A172 (cell line): ENCODE data around the gene ZNF485. TPM values are rescaled to one million over a fixed set of nuclear protein-coding genes. Genes with fewer than 3 reads are reported as not detected.

ENCODE experiments used
- total RNA-seq: library from RNA; depleted of rRNA; stranded (reverse); fragments of >200 nt; shearing (Covaris generic); gene quantifications from 2 replicates; pipeline ENCODE4 v1.2.3, GENCODE V29; 2014; rRNA removed

The ZNF485 gene
- total RNA-seq, 1 experiment from 2014 or later: 0.41 TPM

Other genes starting within 250 kb of the ZNF485 start
- not detected in 2 replicates for gene FXYD4, start 234.8 kb upstream of the ZNF485 start, total RNA-seq
- 328 and 348 TPM in 2 replicates for gene HNRNPF, start 197.3 kb upstream of the ZNF485 start, total RNA-seq
- 6.6 TPM in 2 replicates for gene ZNF487, start 169.3 kb upstream of the ZNF485 start, total RNA-seq
- gene ZNF239, start 31.8 kb upstream of the ZNF485 start, total RNA-seq: 3.5 and 5.4 TPM in 2 replicates
- gene ZNF32, start 42.4 kb downstream of the ZNF485 start, total RNA-seq: 0.12 TPM in 1 of 2 replicates, not detected in the other